CD4-positive, alpha-beta T cell treated with Interferon gamma for 1 hour (primary cell): ENCODE results near the gene APMAP.
"Not testable (repeated sequence)": the region's sequence is repeated elsewhere in the genome, so short reads cannot be mapped to it uniquely, and the experiment has no call there.

ENCODE experiments used
- DNase-seq: peaks from one replicate; pipeline ENCODE4 v3.0.0-alpha.2; 2020

The APMAP gene

DNA sequence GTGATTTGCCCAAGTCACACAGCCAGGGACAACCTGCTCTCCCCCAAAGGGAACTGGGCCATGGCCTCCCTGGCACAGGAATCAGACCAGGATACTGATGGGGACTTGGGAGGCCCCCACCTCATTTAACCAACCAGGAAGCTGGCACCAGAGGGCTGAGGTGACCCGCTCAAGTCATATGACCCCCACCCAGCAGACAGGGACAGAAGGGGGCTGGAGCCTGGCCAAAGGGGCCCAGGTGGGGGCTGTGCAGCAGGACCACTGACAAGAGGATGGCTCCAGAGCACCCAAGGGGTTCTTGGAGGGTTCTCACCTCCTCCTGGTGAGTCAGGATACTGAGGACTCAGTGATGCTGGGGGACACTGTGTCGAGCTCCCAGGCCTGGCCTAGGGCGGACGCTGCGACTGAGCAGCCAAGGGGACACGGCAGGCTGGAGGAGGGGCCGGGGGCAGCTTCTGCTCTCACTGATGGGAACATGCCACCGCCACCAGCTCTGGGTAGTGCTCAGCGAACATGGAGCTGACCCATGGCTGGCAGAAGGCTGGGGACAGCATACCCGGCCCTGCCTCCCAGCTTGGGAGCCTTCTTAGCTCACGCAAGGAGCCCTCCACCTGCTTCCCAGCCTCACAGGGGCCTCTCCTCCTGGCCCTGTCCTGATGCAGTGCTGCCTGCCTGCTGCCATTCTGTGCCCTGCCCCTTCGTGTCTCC is 42.3 kb downstream of the APMAP start:
- DNase-seq: no peak

DNA sequence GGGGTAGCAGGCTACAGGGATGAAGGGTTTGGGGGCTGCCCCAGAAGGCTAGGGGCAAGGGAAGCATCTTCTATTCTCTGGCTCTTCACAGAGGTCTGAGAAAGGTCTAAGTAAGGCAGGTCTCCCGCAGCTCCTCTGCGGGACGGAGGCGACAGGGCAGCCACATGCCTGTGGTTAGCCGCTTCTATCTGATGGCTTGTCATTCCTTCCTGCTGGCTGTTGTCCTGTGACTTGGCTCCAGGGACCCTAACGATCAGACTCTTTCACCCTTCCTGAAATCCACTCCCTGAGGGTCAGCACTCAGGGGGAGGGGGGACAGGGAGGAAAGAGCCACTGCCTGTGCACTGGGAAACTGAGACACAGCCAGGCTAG is 42.8 kb downstream of the APMAP start:
- DNase-seq: no peak

DNA sequence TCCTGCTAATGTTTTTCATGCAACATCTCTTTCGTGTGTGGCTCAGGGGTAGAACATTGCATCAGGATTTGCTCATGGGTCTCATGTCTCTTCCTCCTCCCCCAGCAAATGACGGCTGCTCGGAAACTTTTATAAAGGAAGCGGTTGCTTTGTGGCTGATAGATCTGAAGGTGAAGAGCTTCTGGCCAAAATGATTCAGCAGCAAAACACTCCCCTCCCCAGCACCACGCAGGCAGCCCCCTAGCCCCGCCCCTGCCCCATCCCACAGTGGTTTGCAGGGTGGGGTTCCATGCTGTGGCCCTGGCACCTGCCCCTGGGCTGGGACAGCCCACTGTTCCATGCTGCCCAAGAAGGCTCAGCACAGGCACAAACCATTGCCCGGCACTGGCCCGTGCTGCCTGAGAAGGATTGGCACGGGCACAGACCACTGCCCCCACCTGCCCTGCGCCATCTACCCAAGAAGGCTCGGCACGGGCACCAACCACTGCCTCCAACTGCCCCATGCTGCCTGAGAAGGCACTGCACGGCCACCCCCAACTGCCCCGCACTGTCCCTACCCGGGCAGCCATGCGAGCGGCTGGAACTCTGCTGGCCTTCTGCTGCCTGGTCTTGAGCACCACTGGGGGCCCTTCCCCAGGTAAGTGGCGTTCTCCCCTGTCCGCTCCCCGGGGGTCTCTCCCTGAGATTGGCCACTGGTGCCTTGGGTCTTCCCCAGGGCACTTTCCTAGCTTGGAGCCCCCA is 43.4 kb downstream of the APMAP start, which contains the start of gene CST7:
CST7 (plus strand) TSS at position 331 of the 741 bp plus-strand sequence; CDS start at position 568, 237 bp downstream.
- DNase-seq: peak; percentile 83

DNA sequence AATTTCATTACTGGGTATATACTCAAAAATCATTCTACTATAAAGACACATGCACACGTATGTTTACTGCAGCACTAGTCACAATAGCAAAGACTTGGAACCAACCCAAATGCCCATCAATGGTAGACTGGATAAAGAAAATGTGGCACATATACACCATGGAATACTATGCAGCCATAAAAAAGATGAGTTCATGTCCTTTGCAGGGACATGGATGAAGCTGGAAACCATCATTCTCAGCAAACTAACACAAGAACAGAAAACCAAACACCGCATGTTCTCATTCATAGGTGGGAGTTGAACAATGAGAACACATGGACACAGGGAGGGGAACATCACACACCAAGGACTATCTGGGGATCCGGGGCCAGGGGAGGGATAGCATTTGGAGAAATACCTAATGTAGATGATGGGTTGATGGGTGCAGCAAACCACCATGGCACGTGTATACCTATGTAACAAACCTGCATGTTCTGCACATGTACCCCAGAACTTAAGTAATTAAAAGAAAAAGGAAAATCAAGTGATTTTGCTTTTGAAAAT is 44.1 kb downstream of the APMAP start:
- not testable (repeated sequence) for DNase-seq

DNA sequence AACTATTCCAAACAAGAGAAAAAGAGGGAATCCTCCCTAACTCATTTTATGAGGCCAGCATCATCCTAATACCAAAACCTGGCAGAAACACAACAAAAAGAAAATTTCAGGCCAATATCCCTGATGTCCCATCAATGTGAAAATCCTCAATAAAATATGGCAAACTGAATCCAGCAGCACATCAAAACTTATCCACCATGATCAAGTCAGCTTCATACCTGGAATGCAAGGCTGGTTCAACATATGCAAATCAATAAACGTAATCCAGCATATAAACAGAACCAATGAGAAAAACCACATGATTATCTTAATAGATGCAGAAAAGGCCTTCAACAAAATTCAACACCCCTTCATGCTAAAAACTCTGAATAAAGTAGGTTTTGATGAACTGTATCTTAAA is 46.2 kb downstream of the APMAP start:
- DNase-seq: not testable (repeated sequence)

DNA sequence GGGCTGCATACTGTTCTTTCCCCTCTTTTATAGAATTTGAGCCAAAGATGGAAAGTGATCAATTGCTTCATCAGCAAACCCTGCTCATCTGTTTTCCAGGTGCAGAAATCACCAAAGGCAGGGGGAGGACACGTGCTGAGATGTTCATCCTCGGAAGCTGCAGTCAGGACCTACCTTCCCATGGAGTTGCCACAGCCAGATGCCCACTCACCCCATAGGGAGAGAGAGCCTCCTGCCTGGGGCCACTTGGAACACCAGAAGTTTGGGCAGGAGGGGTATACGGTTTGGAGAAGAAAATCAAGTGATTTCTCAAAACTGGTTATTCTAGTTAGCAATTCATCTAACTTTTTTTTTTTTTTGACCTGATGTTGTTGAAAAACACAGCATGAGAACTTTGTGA is 48.8 kb downstream of the APMAP start:
- DNase-seq: no peak

DNA sequence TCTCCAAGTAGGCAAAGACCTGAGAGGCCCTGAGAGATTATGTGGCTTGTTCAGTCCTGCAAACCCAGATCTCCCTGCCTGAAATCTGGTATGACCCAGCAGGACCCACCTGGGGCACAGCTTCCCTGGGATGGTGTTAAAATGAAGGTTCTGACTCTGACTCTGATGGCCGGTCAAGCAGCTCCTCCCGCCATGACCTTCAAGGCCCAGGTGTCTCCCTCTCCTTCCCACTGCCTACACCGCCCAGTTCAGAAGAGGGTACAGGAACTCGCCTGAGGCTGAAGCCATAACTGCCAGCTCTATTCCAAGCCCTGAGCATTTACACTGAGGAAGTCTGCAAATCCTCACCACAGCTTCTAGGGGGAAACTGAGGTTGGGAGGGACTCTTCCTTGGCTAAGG is 49.4 kb downstream of the APMAP start:
- no peak for DNase-seq

DNA sequence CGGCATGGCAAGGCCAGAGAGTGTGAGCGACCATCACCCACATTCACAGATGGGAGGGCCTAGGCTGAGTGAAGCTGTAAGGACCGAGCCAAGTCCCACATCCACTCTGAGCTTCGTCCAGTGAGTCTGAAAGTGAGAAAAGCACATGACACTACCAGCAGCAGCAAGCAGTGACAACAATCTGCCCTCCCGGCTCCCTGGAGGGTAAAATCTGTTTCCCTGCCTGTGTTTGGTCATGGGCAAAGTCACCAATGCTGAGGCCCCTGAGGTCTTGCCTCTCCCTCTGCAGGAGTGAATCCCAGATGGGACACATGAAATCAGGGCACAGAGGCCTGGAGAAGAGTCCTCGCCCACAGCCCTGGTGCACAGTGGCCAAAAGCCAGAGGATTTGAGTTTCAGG is 49.9 kb downstream of the APMAP start:
- no peak for DNase-seq

- no peak for DNase-seq
These were observed 53.5 kb downstream of the APMAP start for GRCh38 chr20:24939036-24939435.

DNA sequence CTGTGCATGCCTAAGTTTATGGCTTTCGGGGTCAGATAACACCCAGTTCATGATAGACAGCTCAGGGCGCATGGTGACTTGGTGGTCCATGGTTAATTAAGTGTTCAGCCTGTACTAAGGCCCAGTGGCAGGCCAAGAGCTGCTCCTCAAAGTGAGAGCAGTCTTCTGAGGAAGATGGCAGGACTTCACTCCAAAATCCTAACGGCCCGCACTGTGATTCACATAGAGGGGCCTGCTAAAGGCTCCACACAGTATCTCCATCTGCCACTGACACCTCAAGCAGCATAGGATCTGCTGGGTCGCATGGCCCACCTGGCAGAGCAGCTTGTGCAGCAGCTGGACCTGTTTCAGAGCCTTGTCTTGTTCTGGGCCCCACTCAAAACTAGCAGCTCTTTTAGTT is 54.1 kb downstream of the APMAP start:
- DNase-seq: no peak

DNA sequence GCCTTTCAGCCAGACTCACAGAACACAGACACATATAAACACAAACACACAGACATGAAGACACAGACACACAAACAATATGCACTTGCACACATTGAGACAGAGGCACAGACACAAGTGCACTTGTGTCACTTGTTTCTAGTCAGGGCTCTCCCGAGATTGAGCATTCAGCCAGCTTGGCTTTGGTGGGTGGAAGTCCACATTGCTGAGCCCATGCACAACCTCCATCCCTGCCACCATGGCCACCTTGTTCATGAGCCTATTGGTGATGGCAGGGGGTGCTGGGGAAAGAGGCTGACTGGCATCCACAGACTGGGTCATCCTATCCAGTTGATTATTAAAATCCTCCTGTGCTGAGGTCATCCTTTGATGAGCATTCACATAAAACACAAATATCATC is 55.0 kb downstream of the APMAP start:
- DNase-seq: no peak

- no peak for DNase-seq
These were observed 55.8 kb downstream of the APMAP start for GRCh38 chr20:24936526-24937407.

DNA sequence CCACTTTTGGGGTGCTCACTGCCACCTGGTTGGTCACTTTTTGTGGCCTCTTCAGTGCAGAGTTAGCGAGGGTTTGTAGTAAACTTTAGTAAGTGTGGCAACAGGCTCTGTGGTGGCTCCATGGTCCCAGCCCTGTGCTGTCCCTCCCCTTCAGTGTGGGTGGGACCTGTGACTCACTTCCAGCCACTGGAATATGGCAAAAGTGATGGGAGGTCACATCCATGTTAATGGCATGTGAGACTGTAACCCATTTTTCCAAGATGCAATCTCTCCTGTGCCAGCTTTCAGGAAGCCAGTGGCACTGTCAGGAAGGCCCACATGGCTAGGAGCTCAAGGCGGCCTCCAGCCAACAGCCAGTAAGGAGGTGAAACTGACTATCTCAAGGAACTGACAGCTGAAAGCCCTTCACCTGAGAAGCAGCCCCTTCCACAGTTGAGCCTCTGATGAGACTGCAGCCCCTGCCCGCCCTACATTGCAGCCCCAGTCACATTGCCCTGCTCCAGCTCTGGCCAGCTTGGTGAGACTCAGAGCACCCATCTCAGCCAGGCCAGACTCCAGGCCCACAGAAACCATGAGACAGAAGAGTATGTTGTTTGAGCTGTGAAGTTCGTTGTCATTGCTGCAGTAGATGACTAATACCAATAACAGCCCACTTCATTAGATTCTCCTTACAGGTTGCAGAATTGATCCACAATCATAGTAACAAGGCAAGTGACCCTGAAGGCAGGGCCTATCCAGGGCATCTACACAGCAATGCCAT is 56.6 kb downstream of the APMAP start:
- no peak for DNase-seq

GRCh38 chr20:24935140-24935539 is 57.4 kb downstream of the APMAP start:
- no peak for DNase-seq

GRCh38 chr20:24934716-24935115 is 57.8 kb downstream of the APMAP start:
- DNase-seq: no peak

- no peak for DNase-seq
These were observed 58.4 kb downstream of the APMAP start for GRCh38 chr20:24934101-24934661.

DNA sequence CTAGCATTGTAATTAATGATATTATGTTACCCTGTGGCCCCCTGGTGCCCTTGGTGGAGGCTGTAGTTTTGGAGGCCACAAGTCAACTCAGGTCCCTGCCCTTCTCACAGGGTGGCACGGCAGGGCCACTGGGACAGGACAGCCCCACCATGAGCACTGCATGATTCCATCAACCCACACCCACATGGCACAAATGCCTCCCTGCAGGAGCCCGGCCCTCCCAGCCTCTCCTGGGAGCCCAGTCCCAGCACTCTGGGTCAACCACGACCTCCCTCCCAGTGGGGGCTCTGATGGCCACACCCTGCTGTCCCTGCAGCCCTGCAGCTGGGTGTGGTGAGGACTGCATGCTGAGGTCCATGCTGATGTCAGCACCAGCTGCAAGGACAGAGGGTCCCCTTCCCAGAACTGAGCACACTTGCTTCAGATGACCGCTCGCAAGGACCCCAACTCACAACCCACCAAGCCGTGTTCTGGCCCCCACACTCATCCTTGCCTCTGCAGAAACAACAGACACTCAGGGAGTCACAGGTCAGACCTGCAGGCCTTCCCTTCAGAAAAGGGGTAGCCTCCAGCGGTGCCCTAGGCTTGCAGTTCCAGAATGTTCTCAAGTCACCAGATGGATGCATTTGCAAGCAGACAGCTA is 59.2 kb downstream of the APMAP start:
- no peak for DNase-seq

- not testable (repeated sequence) for DNase-seq
These were observed 60.7 kb downstream of the APMAP start for GRCh38 chr20:24931893-24932292.

- not testable (repeated sequence) for DNase-seq
These were observed 61.5 kb downstream of the APMAP start for GRCh38 chr20:24930724-24931688.
